ENCODE results near the gene CLIC1.
"Not testable (repeated sequence)": the region's sequence is repeated elsewhere in the genome, so short reads cannot be mapped to it uniquely, and the experiment has no call there.

CLIC1 gene

DNA sequence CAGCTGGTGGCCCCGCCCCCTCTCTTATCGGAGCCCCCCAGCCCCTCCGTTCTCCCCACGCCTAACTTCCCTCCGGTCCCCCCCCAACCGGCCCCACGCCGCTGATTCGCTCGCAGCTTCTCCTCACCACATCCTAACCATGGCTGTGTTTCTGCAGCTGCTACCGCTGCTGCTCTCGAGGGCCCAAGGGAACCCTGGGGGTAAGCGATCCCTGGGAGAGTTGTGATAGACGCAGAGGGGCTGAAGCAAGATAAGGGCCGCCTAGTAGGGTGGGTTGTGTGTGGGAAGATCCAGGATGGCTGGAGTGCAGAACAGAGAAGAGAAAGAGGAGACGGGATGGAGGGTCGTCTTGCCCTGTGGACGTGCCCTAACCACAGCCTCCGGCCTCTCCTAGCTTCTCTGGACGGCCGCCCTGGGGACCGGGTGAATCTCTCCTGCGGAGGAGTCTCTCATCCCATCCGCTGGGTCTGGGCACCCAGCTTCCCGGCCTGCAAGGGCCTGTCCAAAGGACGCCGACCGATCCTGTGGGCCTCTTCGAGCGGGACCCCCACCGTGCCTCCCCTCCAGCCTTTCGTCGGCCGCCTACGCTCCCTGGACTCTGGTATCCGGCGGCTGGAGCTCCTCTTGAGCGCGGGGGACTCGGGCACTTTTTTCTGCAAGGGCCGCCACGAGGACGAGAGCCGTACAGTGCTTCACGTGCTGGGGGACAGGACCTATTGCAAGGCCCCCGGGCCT is 12.9 kb downstream of the CLIC1 start, which contains the start of gene MPIG6B:
MPIG6B (plus strand) TSS at position 129 of the 735 bp plus-strand sequence; CDS start at position 140, 11 bp downstream.
- DNase-seq (ENCODE audit: low read depth, low spot score), result no peak

DNA sequence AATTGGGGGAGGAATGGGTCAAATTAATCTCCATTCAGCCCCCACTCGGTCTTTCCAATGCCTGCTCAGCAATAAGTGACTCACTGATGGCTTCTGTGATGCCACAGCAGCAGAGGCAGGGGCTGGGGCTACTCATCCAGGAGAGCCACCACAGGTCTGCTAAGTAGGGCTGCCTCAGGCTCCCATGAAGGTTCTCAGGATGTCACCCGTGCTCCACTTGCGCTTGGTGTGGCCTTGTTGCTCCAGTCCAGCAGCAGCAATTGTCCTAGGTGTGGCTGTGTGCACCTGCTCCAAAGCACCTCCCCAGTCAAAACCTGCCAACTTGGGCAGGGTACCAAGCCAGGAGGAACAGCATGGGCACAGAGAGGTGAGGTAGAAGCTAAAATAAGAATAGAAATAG is 14.2 kb downstream of the CLIC1 start:
- DNase-seq (ENCODE audit: low read depth, low spot score), result no peak

DNA sequence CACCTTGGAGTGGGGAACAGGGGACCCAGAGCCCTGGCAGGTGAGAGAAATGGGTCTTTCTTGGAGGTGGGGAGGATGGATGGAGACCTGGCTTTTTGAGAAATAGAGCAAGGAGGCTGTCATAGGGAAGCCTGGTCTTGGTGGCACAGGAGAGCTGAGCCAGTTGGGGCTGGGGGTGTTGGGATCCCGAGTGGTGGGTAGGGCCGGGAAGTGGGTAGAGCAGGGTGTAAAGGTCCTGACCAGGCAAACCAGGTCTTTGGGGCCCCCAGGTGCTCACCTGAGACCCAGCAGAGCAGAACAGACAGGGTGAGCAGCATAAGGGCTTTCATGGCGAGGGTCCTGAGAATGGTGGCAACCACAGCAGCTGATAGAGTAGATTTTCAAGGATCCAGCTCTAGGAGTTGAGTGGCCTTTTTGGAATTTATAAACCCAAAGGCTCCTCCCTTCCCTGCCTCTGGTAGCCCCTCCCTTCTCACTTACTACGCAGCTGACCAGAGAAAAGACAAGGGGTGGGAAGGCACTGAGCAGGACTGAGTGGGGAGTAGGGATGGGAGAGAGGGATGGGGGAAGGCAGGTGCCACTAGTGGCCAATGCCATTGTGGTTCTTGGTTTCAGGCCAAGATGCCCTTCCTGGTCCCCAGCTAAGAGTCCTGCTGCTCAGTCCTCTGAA is 14.8 kb downstream of the CLIC1 start, which contains the start of gene LY6G6C:
LY6G6C (minus strand) TSS at position 396 of the 670 bp plus-strand sequence; CDS start at position 329, 67 bp downstream.
- no peak for DNase-seq (ENCODE audit: low read depth, low spot score)

- DNase-seq (ENCODE audit: low read depth, low spot score), result no peak
Observed at GRCh38 chr6:31720196-31720770, 16.0 kb downstream of the CLIC1 start.

DNA sequence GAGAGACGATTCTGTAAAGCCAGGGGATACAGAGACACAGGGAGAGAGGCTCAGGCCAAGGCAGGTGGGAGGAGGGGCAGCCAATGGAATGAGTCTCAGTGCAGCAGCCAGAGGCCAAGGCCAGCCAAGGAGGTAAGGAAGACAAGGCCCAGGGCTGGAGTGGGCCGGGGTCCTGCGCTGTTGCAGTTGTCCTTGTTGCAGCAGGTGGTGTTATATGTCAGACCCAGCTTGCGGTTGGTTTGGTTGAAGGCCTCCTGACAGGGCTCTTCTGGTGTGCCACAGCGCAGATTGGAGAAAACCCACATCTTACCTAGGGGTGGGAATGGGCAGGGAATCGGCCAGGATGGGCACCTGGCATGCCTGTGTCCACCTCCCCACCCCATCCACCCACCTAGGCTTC is 17.3 kb downstream of the CLIC1 start:
- no peak for DNase-seq (ENCODE audit: low read depth, low spot score)

- peak; percentile 84 for DNase-seq (ENCODE audit: low read depth, low spot score)
Observed at GRCh38 chr6:31718265-31718664, 18.1 kb downstream of the CLIC1 start.

DNA sequence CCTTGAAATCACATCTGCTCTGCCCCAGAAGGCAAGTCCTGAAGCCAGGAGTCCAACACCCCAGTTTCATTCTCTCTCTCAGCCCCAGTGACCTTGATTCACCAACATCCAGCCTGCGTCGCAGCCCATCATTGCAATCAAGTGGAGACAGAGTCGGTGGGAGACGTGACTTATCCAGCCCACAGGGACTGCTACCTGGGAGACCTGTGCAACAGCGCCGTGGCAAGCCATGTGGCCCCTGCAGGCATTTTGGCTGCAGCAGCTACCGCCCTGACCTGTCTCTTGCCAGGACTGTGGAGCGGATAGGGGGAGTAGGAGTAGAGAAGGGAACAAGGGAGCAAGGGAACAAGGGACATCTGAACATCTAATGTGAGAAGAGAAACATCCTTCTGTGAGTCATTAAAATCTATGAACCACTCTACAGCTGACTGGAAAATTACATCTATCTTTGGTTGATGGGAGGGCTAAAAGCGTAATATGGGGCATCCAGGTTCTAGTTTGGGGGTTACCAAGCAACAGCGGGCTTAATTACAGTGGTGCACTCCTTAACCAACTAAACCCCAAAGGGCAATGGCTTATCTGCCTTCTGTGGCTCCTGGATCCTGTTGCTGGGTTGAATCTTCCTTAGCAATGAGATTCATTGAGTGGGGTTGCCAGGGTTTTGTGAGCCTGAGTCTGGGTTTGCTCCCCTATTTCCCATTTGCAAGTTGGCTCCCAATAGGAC is 18.7 kb downstream of the CLIC1 start:
- peak; percentile 77 for DNase-seq (ENCODE audit: low read depth, low spot score)

DNA sequence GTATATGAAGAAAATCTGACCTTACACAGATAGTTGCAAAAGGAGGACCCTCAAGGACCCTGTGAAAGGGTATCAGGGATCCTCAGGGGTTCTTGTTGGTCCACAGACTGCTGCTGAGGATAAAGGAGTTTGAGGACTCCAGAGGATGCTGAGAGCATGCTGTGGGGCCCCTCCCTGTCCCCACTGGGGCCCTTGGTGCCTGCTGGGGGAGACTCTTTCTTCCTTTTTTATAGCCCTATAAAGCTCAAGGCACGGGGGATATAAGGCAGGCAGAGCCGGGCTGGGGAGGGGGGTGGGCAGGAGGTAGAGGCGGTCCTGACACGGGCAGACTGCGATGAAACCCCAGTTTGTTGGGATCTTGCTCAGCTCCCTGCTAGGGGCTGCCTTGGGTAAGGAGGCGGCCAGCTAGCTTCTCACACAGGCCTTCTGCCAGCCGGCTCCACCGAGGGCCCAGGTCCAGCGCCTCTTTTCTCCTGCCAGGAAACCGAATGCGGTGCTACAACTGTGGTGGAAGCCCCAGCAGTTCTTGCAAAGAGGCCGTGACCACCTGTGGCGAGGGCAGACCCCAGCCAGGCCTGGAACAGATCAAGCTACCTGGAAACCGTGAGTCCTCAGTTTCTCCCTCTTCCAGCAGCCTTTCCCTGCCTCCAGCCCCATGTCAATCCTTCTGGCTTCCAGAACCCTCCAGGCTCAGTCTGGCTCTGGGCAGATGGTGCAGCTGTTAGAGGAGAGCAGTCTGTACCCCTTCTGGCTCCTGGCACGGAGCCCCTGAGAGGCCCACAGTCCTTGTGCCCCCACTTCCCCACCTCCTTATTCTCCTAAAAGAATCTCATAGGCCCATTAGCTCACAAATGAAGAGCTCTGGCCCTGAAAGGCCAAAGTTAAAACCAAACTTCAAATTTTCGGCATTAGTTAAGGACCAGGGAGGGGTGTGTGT is 21.0 kb downstream of the CLIC1 start, which contains the start of gene LY6G6D:
LY6G6D (plus strand) TSS at position 327 of the 937 bp plus-strand sequence; CDS start at position 335, 8 bp downstream.
- peak; percentile 18 for DNase-seq (ENCODE audit: low read depth, low spot score)

DNA sequence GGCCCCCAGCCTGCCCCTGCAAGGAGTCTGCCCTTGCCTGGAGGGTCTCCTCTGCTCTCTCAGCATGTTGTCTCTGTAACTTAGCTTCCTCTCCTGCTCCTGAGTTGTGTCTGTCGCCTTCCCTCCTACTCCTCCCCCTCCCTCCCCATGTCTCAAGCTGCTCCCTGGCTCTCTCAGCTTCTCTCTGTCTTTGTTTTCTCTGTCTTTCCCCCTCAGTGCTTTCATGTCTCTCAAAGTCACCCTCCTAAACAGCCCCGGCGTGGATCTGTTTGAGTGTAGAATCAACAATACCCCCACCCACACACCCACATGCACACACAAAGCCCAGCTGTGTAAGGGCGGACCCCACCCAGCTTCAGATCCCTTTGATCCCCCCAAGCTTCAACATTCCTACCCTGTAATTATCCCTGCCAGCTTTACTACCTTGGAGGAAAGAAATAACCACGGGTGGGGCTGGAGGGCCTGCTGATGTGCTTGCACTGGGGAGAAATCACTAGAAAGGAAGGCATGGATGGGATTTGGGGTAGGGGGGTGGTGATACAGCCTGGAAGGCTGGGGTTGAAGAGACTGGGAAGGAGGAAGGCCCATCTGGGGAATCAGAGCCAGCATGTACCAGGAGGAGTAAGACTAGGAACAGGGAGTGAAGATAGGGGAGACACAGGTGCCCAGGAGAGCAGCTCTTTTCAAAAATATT is 22.2 kb downstream of the CLIC1 start:
- DNase-seq (ENCODE audit: low read depth, low spot score), result peak; percentile 80

- DNase-seq (ENCODE audit: low read depth, low spot score), result no peak
Observed at GRCh38 chr6:31713465-31713864, 22.9 kb downstream of the CLIC1 start.

- no peak for DNase-seq (ENCODE audit: low read depth, low spot score)
Observed at GRCh38 chr6:31712296-31712695, 24.0 kb downstream of the CLIC1 start.

DNA sequence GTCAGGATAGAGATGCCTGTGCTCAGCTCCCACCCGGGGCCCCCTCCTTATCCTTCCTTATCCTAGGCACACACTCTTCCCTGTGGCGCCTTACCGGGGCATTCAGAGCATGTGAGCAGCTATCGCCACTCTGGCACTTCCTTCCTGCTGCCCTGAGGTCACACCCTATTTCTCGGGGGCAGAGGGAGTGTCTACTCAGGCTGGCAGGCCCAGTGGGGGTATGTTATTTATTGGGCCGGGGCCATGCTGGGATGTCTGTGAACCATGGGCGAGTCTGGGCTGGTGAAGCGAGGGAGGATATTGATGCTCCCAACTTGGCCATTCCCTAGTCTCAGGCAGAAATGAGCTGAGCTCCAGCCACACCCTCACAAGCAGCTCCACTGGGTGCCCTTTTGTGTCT is 25.1 kb downstream of the CLIC1 start:
- DNase-seq (ENCODE audit: low read depth, low spot score), result no peak

GRCh38 chr6:31710523-31711219 is 25.7 kb downstream of the CLIC1 start:
- DNase-seq (ENCODE audit: low read depth, low spot score), result no peak

- DNase-seq (ENCODE audit: low read depth, low spot score), result not testable (repeated sequence)
Observed at GRCh38 chr6:31709157-31709556, 27.2 kb downstream of the CLIC1 start.

GRCh38 chr6:31708224-31708623 is 28.1 kb downstream of the CLIC1 start:
- DNase-seq (ENCODE audit: low read depth, low spot score), result no peak

- DNase-seq (ENCODE audit: low read depth, low spot score), result no peak
Observed at GRCh38 chr6:31707701-31708100, 28.6 kb downstream of the CLIC1 start.

- DNase-seq (ENCODE audit: low read depth, low spot score), result no peak
Observed at GRCh38 chr6:31706599-31706998, 29.7 kb downstream of the CLIC1 start, which contains the start of gene LY6G6F. Gene LY6G6F, plus strand, starts transcription at chr6:31706866. Its CDS starts 41 bp downstream, at chr6:31706907.

GRCh38 chr6:31705931-31706330 is 30.4 kb downstream of the CLIC1 start:
- no peak for DNase-seq (ENCODE audit: low read depth, low spot score)
